ENCODE results near the gene COQ10A. TPM values are rescaled to one million over a fixed set of nuclear protein-coding genes. Genes with fewer than 3 reads are reported as not detected.

The COQ10A gene
- total and polyA plus RNA-seq, 10 of the 15 experiments (the other 5 are each of a cell fraction or from before 2014, with no cell fraction given): 3.3 to 19.5 (median 6.9) TPM

- peak; percentile 57; the same call in 1 of the 2 replicates for TF ChIP-seq CREM (IDR thresholded peaks at IDR 0.05; ENCODE audit: low read depth)
- TF ChIP-seq ZBTB40 (IDR thresholded peaks at IDR 0.05; ENCODE audit: borderline replicate concordance): peak; percentile 89
- TF ChIP-seq SREBF1 (IDR thresholded peaks at IDR 0.05; ENCODE audit: low read length): no peak
- peak; percentile 44; the same call in 1 of the 2 replicates for TF ChIP-seq NR2F1 (conservative IDR thresholded peaks at IDR 0.05)
- TF ChIP-seq CEBPB (IDR thresholded peaks at IDR 0.05; ENCODE audit: borderline replicate concordance in 1 of 2, low read depth in 2 of 2, low read length in 2 of 2): no peak
- no peak for TF ChIP-seq TBL1XR1 (IDR thresholded peaks at IDR 0.05; ENCODE audit: low read depth, low read length)
- no peak for TF ChIP-seq NFXL1 (IDR thresholded peaks at IDR 0.05; ENCODE audit: borderline replicate concordance)
- TF ChIP-seq NFYB (IDR thresholded peaks at IDR 0.05; ENCODE audit: insufficient read depth, low read depth, low read length): peak; percentile 92
- no peak for TF ChIP-seq ZZZ3 (IDR thresholded peaks at IDR 0.05; ENCODE audit: control insufficient read depth, insufficient read length, low read depth)
- TF ChIP-seq HDAC2 (IDR thresholded peaks at IDR 0.05): no peak
- TF ChIP-seq ESRRA (IDR thresholded peaks at IDR 0.05; ENCODE audit: low read length): 0 out of 2 replicates have a peak, but pooled peaks have one; percentile 22
- no peak for TF ChIP-seq BACH1 (IDR thresholded peaks at IDR 0.05; ENCODE audit: borderline replicate concordance)
- no peak for TF ChIP-seq CHD4 (IDR thresholded peaks at IDR 0.05)
- peak; percentile 89 to 92 for TF ChIP-seq IKZF2 (IDR thresholded peaks at IDR 0.05)
- TF ChIP-seq IRF4 (IDR thresholded peaks at IDR 0.05; ENCODE audit: low read depth, low read length): no peak
- TF ChIP-seq FOXM1 (IDR thresholded peaks at IDR 0.05; ENCODE audit: low read depth, low read length): peak; percentile 73; the same call in 1 of the 2 replicates
- 0 out of 2 replicates have a peak, but pooled peaks have one; percentile 1 for TF ChIP-seq TCF12 (IDR thresholded peaks at IDR 0.05; ENCODE audit: low read depth, low read length)
- TF ChIP-seq WRNIP1 (IDR thresholded peaks at IDR 0.05; ENCODE audit: borderline replicate concordance, low read depth, low read length): no peak
- TF ChIP-seq ATF7 (IDR thresholded peaks at IDR 0.05; ENCODE audit: low read depth): 0 out of 2 replicates have a peak, but pooled peaks have one; percentile 17
- TF ChIP-seq CBFB (IDR thresholded peaks at IDR 0.05; ENCODE audit: low read depth): peak; percentile 52
- peak; percentile 86 for TF ChIP-seq RFX5 (IDR thresholded peaks at IDR 0.05; ENCODE audit: low read depth, low read length)
- no peak for TF ChIP-seq ZBTB4 (CRISPR knock-in tag; IDR thresholded peaks at IDR 0.05)
- TF ChIP-seq SIX5 (IDR thresholded peaks at IDR 0.05; ENCODE audit: low read depth, low read length, severe bottlenecking): peak; percentile 11
- no peak for TF ChIP-seq IRF5 (IDR thresholded peaks at IDR 0.05; ENCODE audit: borderline replicate concordance)
These were observed 42.5 kb upstream of the COQ10A start, which contains the start of gene NABP2 (continued) for GRCh38 chr12:56224102-56224701.
